HepG2 (cell line): Measurements from ENCODE around the gene ALKBH5. TPM values are rescaled to one million over a fixed set of nuclear protein-coding genes. Genes with fewer than 3 reads are reported as not detected.
A peak's percentile ranks its signal among the peaks of the same experiment; 100 is the strongest.

Experiments used
- CBFB ChIP-seq: sonication (generic); formaldehyde crosslinking; IDR thresholded peaks from 2 replicates; pipeline ENCODE4 v1.4.0; 2020; ENCODE audit warnings: missing genetic modification reagents
- CBX5 ChIP-seq: sonication (generic); formaldehyde crosslinking; IDR thresholded peaks from 2 replicates; pipeline ENCODE4 v1.4.0; 2020; ENCODE audit warnings: missing genetic modification reagents, borderline replicate concordance
- CEBPB ChIP-seq: IDR thresholded peaks from 2 replicates; pipeline ENCODE4 v1.6.1; 2011; ENCODE audit warnings: low read depth, low read length, improper control_type of control experiment, borderline replicate concordance
- CREB1 ChIP-seq, 2 experiments: fragments of 450-650 bp in 1 of 2; IDR thresholded peaks; 2 replicates each; pipeline ENCODE4 v1.6.1; 2016 to 2017; ENCODE audit warnings: control low read depth in 1 of 2, mild to moderate bottlenecking in 1 of 2, missing compliant biosample characterization in 1 of 2, missing genetic modification characterization in 1 of 2
- FOXA1 ChIP-seq, 2 experiments: fragments of 450-650 bp in 1 of 2; sonication (generic) in 1 of 2; formaldehyde crosslinking in 1 of 2; IDR thresholded peaks; 2 replicates each; pipeline versions ENCODE4 v1.4.0 to v1.6.1; 2016 to 2020; ENCODE audit warnings: missing genetic modification reagents in 1 of 2
- FOXC1 ChIP-seq: sonication (generic); formaldehyde crosslinking; IDR thresholded peaks from 2 replicates; pipeline ENCODE4 v1.8.0; 2022; ENCODE audit warnings: mild to moderate bottlenecking, missing genetic modification reagents, borderline replicate concordance
- GATA4 ChIP-seq: sonication (generic); IDR thresholded peaks from 2 replicates; pipeline ENCODE4 v1.6.1; 2016; ENCODE audit warnings: antibody characterized with exemption, low read depth, borderline replicate concordance
- MBD4 ChIP-seq: IDR thresholded peaks from 2 replicates; pipeline ENCODE4 v1.6.1; 2012; ENCODE audit warnings: low read length, inconsistent platforms, borderline replicate concordance
- MIER3 ChIP-seq: IDR thresholded peaks from 2 replicates; pipeline ENCODE4 v1.6.1; 2016; ENCODE audit warnings: missing compliant biosample characterization, borderline replicate concordance
- SSRP1 ChIP-seq: IDR thresholded peaks from 2 replicates; pipeline ENCODE4 v1.6.1; 2016; ENCODE audit warnings: control low read depth
- TAF1 ChIP-seq: sonication (generic); formaldehyde crosslinking; IDR thresholded peaks from 2 replicates; pipeline ENCODE4 v1.4.0; 2020; ENCODE audit warnings: missing genetic modification reagents
- TCF12 ChIP-seq, 2 experiments: fragments of 450-650 bp in 1 of 2; sonication (generic) in 1 of 2; formaldehyde crosslinking in 1 of 2; IDR thresholded peaks; 2 replicates each; pipeline versions ENCODE4 v1.6.1 to v1.8.0; 2017 to 2022; ENCODE audit warnings: antibody characterized with exemption in 1 of 2, mild to moderate bottlenecking in 1 of 2, missing genetic modification reagents in 1 of 2, moderate library complexity in 1 of 2
- ZFAT ChIP-seq: sonication (generic); formaldehyde crosslinking; conservative IDR thresholded peaks from 2 replicates; pipeline ENCODE4 v1.8.1; 2023; ENCODE audit warnings: missing genetic modification reagents, inconsistent platforms
- ZFY ChIP-seq: sonication (generic); formaldehyde crosslinking; IDR thresholded peaks from 2 replicates; pipeline ENCODE4 v1.4.0; 2020; ENCODE audit warnings: missing genetic modification reagents
- ZNF367 ChIP-seq: sonication (generic); formaldehyde crosslinking; IDR thresholded peaks from 2 replicates; pipeline ENCODE4 v1.4.0; 2020; ENCODE audit warnings: missing genetic modification reagents, borderline replicate concordance
- ZNF713 ChIP-seq: sonication (generic); formaldehyde crosslinking; IDR thresholded peaks from 2 replicates; pipeline ENCODE4 v1.4.0; 2020; ENCODE audit warnings: mild to moderate bottlenecking, missing genetic modification reagents
- ZNF749 ChIP-seq: sonication (generic); formaldehyde crosslinking; IDR thresholded peaks from 2 replicates; pipeline ENCODE4 v1.8.0; 2022; ENCODE audit warnings: mild to moderate bottlenecking, missing genetic modification reagents, moderate library complexity, borderline replicate concordance
- polyA plus RNA-seq, 8 experiments: library from polyadenylated mRNA; depleted of rRNA in 3 of 8; stranded (reverse) in 7 of 8; unstranded in 1 of 8; fragments of >200 nt; fragmentation: Illumina TruSeq in 4 of 8; extraction: Trizol in 4 of 8; gene quantifications; 2 replicates each; pipeline versions ENCODE4 v1.2.1 to v1.2.3, GENCODE V29; 2011 to 2016; ENCODE audit warnings: low read depth in 4 of 8, missing spikeins in 1 of 8, mixed read lengths in 1 of 8; ENCODE audit not compliant: insufficient read depth in 1 of 8
- total RNA-seq, 5 experiments: library from RNA; depleted of rRNA; stranded (reverse); fragments of >200 nt; fragmentation: Illumina TruSeq; extraction: Trizol; gene quantifications; 2 replicates each; pipeline ENCODE4 v1.2.3, GENCODE V29; 2016; ENCODE audit warnings: low read depth in 1 of 5
- TF ChIP-seq, protein P1 (sequence below): sonication (generic); formaldehyde crosslinking; conservative IDR thresholded peaks from 2 replicates; pipeline ENCODE4 v1.4.0; 2020; ENCODE audit warnings: missing genetic modification reagents
- TF ChIP-seq, protein P2 (sequence below): IDR thresholded peaks from 2 replicates; pipeline ENCODE4 v1.6.1; 2016; ENCODE audit warnings: missing biosample characterization, missing genetic modification reagents, low read depth
- TF ChIP-seq, protein P3 (sequence below): sonication (generic); formaldehyde crosslinking; IDR thresholded peaks from 2 replicates; pipeline ENCODE4 v1.5.0; 2020; ENCODE audit warnings: missing genetic modification reagents
- TF ChIP-seq, protein P4 (sequence below): sonication (generic); formaldehyde crosslinking; IDR thresholded peaks from 2 replicates; pipeline ENCODE4 v1.4.0; 2020; ENCODE audit warnings: mild to moderate bottlenecking, missing genetic modification reagents, borderline replicate concordance
- TF ChIP-seq, protein P5 (sequence below): IDR thresholded peaks from 2 replicates; pipeline ENCODE4 v1.6.1; 2018; ENCODE audit warnings: missing genetic modification reagents, mild to moderate bottlenecking, missing compliant biosample characterization

Gene ALKBH5
- total and polyA plus RNA-seq, 2 of the 13 experiments (the other 11 are each of a cell fraction or from before 2014, with no cell fraction given), result 68.9 to 76.9 TPM

DNA sequence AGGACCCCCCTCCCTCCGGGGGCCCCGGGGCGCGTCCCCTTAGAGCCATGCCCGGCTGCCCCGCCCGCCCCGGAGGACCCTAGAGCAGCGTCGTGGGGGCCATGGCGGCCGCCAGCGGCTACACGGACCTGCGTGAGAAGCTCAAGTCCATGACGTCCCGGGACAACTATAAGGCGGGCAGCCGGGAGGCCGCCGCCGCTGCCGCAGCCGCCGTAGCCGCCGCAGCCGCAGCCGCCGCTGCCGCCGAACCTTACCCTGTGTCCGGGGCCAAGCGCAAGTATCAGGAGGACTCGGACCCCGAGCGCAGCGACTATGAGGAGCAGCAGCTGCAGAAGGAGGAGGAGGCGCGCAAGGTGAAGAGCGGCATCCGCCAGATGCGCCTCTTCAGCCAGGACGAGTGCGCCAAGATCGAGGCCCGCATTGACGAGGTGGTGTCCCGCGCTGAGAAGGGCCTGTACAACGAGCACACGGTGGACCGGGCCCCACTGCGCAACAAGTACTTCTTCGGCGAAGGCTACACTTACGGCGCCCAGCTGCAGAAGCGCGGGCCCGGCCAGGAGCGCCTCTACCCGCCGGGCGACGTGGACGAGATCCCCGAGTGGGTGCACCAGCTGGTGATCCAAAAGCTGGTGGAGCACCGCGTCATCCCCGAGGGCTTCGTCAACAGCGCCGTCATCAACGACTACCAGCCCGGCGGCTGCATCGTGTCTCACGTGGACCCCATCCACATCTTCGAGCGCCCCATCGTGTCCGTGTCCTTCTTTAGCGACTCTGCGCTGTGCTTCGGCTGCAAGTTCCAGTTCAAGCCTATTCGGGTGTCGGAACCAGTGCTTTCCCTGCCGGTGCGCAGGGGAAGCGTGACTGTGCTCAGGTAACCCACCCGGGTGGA is 759 bp downstream of the ALKBH5 start (continued):
- TF ChIP-seq, protein P1, sequence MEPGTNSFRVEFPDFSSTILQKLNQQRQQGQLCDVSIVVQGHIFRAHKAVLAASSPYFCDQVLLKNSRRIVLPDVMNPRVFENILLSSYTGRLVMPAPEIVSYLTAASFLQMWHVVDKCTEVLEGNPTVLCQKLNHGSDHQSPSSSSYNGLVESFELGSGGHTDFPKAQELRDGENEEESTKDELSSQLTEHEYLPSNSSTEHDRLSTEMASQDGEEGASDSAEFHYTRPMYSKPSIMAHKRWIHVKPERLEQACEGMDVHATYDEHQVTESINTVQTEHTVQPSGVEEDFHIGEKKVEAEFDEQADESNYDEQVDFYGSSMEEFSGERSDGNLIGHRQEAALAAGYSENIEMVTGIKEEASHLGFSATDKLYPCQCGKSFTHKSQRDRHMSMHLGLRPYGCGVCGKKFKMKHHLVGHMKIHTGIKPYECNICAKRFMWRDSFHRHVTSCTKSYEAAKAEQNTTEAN, result no peak
- TF ChIP-seq GATA4, result no peak
- TF ChIP-seq MBD4, result no peak
- no peak for TF ChIP-seq SSRP1 (CRISPR knock-in tag)
- TF ChIP-seq ZNF749 (CRISPR knock-in tag), result no peak; the same call in 1 of the 2 replicates
- TF ChIP-seq CBX5, result no peak
- TF ChIP-seq, protein P2, sequence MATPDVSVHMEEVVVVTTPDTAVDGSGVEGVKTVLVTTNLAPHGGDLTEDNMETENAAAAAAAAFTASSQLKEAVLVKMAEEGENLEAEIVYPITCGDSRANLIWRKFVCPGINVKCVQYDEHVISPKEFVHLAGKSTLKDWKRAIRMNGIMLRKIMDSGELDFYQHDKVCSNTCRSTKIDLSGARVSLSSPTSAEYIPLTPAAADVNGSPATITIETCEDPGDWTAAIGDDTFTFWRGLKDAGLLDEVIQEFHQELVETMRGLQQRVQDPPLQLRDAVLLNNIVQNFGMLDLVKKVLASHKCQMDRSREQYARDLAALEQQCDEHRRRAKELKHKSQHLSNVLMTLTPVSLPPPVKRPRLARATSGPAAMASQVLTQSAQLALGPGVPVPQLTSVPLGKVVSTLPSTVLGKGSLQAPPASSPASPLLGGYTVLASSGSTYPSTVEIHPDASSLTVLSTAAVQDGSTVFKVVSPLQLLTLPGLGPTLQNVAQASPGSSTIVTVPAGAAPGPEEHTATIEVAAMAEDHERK, result no peak
- TF ChIP-seq ZNF713 (CRISPR knock-in tag), result no peak
- TF ChIP-seq TCF12 (IDR thresholded peaks at IDR 0.05), result no peak
- no peak for TF ChIP-seq TCF12 (CRISPR knock-in tag; IDR thresholded peaks at IDR 0.05)
- TF ChIP-seq ZFY, result peak; percentile 8; the same call in 1 of the 2 replicates
- TF ChIP-seq, protein P3, sequence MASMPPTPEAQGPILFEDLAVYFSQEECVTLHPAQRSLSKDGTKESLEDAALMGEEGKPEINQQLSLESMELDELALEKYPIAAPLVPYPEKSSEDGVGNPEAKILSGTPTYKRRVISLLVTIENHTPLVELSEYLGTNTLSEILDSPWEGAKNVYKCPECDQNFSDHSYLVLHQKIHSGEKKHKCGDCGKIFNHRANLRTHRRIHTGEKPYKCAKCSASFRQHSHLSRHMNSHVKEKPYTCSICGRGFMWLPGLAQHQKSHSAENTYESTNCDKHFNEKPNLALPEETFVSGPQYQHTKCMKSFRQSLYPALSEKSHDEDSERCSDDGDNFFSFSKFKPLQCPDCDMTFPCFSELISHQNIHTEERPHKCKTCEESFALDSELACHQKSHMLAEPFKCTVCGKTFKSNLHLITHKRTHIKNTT, result no peak
- no peak for TF ChIP-seq ZNF367 (CRISPR knock-in tag)
- TF ChIP-seq ZFAT (CRISPR knock-in tag), result no peak
- no peak for TF ChIP-seq MIER3 (CRISPR knock-in tag)
- 0 out of 2 replicates have a peak, but pooled peaks have one; percentile 14 for TF ChIP-seq FOXC1 (CRISPR knock-in tag)
- TF ChIP-seq, protein P4, sequence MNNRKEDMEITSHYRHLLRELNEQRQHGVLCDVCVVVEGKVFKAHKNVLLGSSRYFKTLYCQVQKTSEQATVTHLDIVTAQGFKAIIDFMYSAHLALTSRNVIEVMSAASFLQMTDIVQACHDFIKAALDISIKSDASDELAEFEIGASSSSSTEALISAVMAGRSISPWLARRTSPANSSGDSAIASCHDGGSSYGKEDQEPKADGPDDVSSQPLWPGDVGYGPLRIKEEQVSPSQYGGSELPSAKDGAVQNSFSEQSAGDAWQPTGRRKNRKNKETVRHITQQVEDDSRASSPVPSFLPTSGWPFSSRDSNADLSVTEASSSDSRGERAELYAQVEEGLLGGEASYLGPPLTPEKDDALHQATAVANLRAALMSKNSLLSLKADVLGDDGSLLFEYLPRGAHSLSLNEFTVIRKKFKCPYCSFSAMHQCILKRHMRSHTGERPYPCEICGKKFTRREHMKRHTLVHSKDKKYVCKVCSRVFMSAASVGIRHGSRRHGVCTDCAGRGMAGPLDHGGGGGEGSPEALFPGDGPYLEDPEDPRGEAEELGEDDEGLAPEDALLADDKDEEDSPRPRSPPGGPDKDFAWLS (CRISPR knock-in tag), result no peak
- TF ChIP-seq CBFB (CRISPR knock-in tag), result no peak
- no peak for TF ChIP-seq CEBPB
- TF ChIP-seq, protein P5, sequence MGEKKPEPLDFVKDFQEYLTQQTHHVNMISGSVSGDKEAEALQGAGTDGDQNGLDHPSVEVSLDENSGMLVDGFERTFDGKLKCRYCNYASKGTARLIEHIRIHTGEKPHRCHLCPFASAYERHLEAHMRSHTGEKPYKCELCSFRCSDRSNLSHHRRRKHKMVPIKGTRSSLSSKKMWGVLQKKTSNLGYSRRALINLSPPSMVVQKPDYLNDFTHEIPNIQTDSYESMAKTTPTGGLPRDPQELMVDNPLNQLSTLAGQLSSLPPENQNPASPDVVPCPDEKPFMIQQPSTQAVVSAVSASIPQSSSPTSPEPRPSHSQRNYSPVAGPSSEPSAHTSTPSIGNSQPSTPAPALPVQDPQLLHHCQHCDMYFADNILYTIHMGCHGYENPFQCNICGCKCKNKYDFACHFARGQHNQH (CRISPR knock-in tag), result peak; percentile 50; the same call in 1 of the 2 replicates
- no peak; the same call in 1 of the 2 replicates for TF ChIP-seq TAF1 (CRISPR knock-in tag)
- peak; percentile 83 for TF ChIP-seq CREB1 (IDR thresholded peaks at IDR 0.05)
- TF ChIP-seq CREB1 (CRISPR knock-in tag; IDR thresholded peaks at IDR 0.05), result no peak
- TF ChIP-seq FOXA1 (IDR thresholded peaks at IDR 0.05), result no peak
- TF ChIP-seq FOXA1 (CRISPR knock-in tag; IDR thresholded peaks at IDR 0.05), result 0 out of 2 replicates have a peak, but pooled peaks have one; percentile 7
